PFSK-1 (cell line): ENCODE measurements around the gene ALOX15B.

Source experiments
- FOXP2 ChIP-seq: optimal IDR thresholded peaks from 2 replicates; pipeline ENCODE3; 2011; ENCODE audit warnings: borderline replicate concordance, control low read depth, inconsistent platforms; ENCODE audit not compliant: insufficient read depth; ENCODE audit errors: extremely low read length, extremely low read depth
- POLR2AphosphoS5 ChIP-seq: IDR thresholded peaks from 2 replicates; pipeline ENCODE4 v1.6.1; 2012; ENCODE audit warnings: low read depth, mild to moderate bottlenecking, control low read depth, low read length, moderate library complexity
- SIN3A ChIP-seq: IDR thresholded peaks from 2 replicates; pipeline ENCODE4 v1.6.1; 2012; ENCODE audit warnings: mild to moderate bottlenecking, low read length, moderate library complexity, borderline replicate concordance; ENCODE audit not compliant: insufficient read depth

DNA sequence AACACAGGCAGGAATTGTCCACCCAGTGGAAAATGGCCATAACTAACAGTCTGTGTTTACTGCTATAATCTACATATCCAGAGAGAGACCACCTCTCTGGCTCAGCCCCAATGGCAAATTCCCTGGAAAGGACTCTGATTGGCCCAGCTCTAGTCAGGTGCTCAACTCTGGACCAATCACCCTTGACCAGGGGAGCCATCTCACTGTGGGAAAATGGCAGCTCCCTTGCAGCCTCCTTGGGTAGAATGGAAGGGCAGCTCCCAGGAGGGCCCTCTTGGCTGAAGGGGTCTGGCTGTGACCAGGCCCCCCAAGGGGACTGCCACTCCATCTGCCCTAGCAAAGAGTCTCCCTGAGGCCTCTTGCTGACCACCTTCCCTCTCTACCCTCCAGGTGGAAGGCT lies 3.1 kb downstream of the ALOX15B start:
- no peak for TF ChIP-seq POLR2AphosphoS5
- TF ChIP-seq SIN3A = no peak
- TF ChIP-seq FOXP2 = no peak
